Measurements from ENCODE around the gene KCND2.

DNA sequence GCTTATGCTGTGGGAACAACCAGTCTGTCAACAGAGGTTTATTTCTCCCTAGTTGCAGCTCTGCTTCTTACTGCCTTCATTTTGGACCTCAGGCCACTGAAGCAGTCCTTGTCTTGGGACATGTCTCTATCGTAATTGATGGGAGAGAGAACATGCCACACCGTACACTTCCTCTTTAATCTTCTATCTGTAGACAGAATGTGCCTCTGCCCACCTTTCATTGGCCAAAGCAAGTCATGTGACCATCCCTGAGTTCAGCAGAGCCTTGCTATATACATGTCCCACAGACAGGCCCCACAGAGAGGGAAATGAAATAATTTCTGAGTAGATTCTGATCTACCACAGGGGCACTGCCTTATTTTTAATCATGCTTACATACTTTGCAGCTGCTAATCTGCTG, 98.0 kb downstream of the KCND2 start:
- TF ChIP-seq POLR2AphosphoS5 (IDR thresholded peaks at IDR 0.05; ENCODE audit: low read depth, low read length) (no peak), TAF1 (IDR thresholded peaks at IDR 0.05; ENCODE audit: borderline replicate concordance, insufficient read depth, low read length) (no peak)

Data from PFSK-1 (cell line).